ENCODE data around the gene ZNF746.

Gene ZNF746

GRCh38 chr7:149497467-149498261, at the start of gene ZNF746:
TSS of gene ZNF746 (minus strand) at chr7:149497809. CDS start at chr7:149497536, 273 bp downstream.
- DNase-seq (ENCODE audit: low read depth): peak; percentile 34
- peak within 1 kb of the TSS; percentile 73 for H3K4me3 ChIP-seq (ENCODE audit: low read length)
- TF ChIP-seq CTCF (conservative IDR thresholded peaks at IDR 0.05; ENCODE audit: low read depth, low read length): peak; percentile 50

- no peak for TF ChIP-seq CTCF (conservative IDR thresholded peaks at IDR 0.05; ENCODE audit: low read depth, low read length)
- DNase-seq (ENCODE audit: low read depth): no peak
- H3K4me3 ChIP-seq (ENCODE audit: low read length): no peak overlapping the region
These were observed 49.5 kb upstream of the ZNF746 start for GRCh38 chr7:149547126-149547525.

DNA sequence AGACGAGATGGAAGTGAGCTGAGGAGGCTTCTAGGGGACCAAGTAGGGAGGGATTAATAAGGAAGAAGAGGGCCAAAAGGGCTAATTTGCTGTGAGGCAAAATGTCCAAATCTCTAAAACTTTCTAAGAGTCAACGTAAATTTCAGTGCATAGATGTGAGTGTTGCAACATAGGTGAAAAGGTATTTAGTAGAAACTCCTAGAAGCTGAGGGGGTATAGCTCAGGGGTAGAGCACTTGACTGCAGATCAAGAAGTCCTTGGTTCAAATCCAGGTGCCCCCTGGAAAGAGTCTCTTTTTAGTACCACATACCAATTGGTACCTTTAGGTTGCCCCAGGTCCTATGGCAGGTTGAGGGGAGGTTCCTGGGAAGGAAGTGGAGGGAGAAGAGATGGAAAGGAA, 48.7 kb upstream of the ZNF746 start:
- no peak for TF ChIP-seq CTCF (conservative IDR thresholded peaks at IDR 0.05; ENCODE audit: low read depth, low read length)

DNA sequence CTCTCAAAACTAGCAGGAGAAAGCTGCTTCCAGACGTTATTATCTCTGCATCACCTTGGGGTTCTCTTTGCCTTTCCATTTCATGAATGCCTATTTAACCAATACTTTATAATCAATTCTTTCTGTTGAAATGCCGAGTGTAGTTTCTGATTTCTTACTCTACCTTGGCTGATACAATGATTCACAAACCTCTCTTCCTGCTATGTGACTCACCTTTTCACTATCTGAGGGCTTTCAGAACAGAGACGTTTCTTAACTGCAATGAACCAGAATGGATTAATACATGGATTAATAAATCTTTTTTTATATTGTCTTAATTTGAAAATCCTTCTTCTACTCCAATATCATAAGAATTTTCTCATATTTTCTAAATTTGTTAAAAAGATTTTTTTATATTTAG, 46.4 kb upstream of the ZNF746 start:
- TF ChIP-seq CTCF (conservative IDR thresholded peaks at IDR 0.05; ENCODE audit: low read depth, low read length): no peak
- DNase-seq (ENCODE audit: low read depth): no peak
- H3K4me3 ChIP-seq (ENCODE audit: low read length): no peak overlapping the region

More for the DNA sequence above, 48.7 kb upstream of the ZNF746 start:
- no peak overlapping the region for H3K4me3 ChIP-seq (ENCODE audit: low read length)
- DNase-seq (ENCODE audit: low read depth): no peak

DNA sequence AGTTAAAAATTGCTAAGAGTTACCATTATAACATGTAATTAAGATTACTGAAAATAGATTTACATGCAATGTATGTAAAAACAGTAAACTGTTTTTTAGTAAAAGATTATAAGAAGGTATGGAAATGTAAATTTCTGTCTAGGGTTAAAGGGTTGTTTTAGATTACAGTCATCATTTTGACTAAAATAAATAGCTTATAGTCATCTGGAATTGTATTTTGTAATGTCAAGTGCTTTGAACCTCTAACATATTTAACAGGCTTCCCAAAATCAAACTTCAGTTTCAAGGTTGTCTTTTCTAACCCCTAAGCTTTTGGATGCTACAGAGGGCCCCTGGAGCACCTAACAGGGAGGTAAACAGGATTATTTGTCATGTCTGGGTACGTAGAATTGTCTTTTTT, 35.0 kb upstream of the ZNF746 start:
- no peak for DNase-seq (ENCODE audit: low read depth)
- no peak for TF ChIP-seq CTCF (conservative IDR thresholded peaks at IDR 0.05; ENCODE audit: low read depth, low read length)
- no peak overlapping the region for H3K4me3 ChIP-seq (ENCODE audit: low read length)

DNA sequence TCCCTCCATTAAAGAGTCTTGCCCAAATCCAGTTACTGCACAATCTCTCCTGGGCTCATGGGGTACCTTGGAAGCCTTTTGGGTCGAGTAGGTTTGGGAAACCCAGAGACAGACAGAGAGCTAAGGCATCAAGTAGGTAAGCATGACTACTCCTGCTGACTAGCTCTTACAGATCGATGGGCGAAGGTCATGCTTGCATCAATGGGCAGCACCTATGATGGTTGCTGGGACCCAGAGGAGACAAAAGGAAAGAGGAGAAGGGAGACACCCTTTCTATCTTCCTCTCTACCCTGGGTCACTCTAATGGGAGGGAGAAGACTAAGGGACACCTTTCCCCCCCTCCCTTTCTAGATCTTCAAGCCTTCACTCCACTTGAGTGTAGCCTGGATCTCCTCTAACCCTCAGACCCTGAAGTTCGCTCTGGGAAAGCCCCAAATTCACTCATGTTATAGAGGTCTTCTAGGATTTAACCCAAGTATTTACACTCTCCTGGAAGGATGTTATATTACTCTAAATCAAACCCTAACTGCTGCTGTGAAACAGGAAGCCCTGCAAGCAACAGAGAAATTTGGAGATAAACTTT, 31.6 kb upstream of the ZNF746 start:
- no peak overlapping the region for H3K4me3 ChIP-seq (ENCODE audit: low read length)
- no peak for TF ChIP-seq CTCF (conservative IDR thresholded peaks at IDR 0.05; ENCODE audit: low read depth, low read length)
- DNase-seq (ENCODE audit: low read depth): no peak

GRCh38 chr7:149527414-149527813, 29.8 kb upstream of the ZNF746 start:
- no peak for DNase-seq (ENCODE audit: low read depth)
- no peak overlapping the region for H3K4me3 ChIP-seq (ENCODE audit: low read length)
- TF ChIP-seq CTCF (conservative IDR thresholded peaks at IDR 0.05; ENCODE audit: low read depth, low read length): no peak
